C4-2B (cell line): ENCODE data around the gene DOCK3.
"Not testable (repeated sequence)": the region's sequence is repeated elsewhere in the genome, so short reads cannot be mapped to it uniquely, and the experiment has no call there.

Experiments
- H3K27ac ChIP-seq: fragments of 450-650 bp; 2 replicates; pipeline ENCODE4 v1.5.1; 2017
- ZFX ChIP-seq: fragments of 450-650 bp; IDR thresholded peaks from 2 replicates; pipeline ENCODE4 v1.6.1; 2017
- TF ChIP-seq, protein P1 (sequence below): fragments of 450-650 bp; conservative IDR thresholded peaks from 2 replicates; pipeline ENCODE4 v1.5.1; 2017; ENCODE audit warnings: mild to moderate bottlenecking

Gene DOCK3

DNA sequence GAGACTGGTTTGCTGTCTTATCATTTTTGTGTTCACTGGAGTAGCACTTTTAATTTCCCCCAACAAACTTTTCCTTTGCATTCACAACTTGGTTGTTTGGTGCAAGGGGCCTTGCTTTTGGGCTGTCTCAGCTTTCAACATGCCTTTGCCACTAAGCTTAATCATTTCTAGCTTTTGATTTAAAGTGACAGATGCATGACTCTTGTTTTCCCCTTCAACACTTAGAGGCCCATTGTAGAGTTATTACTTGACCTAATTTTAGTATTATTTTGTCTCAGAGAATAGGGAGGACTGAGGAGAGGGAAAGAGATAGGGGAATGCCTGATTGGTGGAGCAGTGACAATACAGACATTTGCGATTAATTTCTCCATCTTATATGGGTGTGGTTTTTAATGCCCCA is 370.3 kb downstream of the DOCK3 start:
- TF ChIP-seq ZFX = no peak
- TF ChIP-seq, protein P1, sequence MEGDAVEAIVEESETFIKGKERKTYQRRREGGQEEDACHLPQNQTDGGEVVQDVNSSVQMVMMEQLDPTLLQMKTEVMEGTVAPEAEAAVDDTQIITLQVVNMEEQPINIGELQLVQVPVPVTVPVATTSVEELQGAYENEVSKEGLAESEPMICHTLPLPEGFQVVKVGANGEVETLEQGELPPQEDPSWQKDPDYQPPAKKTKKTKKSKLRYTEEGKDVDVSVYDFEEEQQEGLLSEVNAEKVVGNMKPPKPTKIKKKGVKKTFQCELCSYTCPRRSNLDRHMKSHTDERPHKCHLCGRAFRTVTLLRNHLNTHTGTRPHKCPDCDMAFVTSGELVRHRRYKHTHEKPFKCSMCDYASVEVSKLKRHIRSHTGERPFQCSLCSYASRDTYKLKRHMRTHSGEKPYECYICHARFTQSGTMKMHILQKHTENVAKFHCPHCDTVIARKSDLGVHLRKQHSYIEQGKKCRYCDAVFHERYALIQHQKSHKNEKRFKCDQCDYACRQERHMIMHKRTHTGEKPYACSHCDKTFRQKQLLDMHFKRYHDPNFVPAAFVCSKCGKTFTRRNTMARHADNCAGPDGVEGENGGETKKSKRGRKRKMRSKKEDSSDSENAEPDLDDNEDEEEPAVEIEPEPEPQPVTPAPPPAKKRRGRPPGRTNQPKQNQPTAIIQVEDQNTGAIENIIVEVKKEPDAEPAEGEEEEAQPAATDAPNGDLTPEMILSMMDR = no peak
- no peak overlapping the region for H3K27ac ChIP-seq

DNA sequence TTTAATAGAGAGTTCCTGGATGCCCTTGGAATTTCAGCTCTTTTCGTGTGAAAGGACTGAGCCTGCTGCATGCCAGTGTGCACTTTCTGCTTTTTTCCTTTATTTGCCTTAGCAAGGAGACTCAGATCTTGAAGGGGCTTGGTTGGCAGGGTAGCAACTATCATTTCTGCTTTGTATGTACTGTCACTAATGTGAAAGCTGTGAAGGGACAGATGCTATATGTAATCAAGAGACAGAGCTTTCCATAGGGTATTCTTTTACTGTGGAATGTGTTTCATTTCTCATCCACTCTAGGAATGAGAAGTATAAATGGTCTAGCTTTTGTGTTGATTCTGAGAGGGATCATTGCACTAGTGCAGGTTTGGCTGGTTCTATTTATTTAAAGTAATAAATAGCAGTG is 377.8 kb downstream of the DOCK3 start:
- no peak for TF ChIP-seq ZFX
- TF ChIP-seq, protein P1 = no peak
- no peak overlapping the region for H3K27ac ChIP-seq

DNA sequence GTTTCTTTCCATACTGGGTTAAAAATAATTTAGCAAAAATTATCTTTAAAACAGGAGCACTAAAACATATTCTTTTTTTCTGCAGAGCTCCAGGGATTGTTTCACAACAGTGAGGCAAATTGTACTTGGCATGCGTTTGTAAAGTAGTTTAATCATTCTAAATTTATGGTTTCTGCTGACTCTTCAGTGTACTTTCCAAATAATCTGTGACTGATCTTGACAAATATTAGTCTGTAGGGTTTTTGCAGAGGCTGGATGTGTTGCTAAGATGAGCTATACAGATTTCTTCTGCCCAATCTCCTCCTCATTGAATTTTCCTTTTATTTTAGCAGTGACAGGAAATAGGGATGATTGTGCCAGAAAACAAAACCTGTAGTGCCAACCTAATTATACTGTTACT is 382.4 kb downstream of the DOCK3 start:
- no peak overlapping the region for H3K27ac ChIP-seq
- TF ChIP-seq, protein P1 = no peak
- no peak for TF ChIP-seq ZFX

DNA sequence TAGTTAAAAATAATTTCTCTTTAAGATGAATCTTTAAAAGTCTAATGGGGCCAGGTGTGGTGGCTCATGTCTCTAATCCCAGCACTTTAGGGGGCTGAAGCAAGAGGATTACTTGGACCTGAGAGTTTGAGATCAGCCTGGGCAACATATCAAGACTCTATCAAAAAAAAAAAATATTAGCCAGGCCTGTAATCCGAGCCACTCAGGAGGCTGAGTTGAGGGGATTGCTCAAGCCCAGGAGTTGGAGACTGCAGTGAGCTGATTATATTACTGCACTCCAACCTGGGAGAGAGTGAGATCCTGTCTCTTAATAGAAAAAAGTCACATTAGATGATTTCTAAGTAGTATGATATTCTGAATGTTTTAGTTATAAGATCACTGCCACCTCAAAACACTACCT is 388.3 kb downstream of the DOCK3 start:
- H3K27ac ChIP-seq = no peak overlapping the region
- TF ChIP-seq ZFX = no peak

DNA sequence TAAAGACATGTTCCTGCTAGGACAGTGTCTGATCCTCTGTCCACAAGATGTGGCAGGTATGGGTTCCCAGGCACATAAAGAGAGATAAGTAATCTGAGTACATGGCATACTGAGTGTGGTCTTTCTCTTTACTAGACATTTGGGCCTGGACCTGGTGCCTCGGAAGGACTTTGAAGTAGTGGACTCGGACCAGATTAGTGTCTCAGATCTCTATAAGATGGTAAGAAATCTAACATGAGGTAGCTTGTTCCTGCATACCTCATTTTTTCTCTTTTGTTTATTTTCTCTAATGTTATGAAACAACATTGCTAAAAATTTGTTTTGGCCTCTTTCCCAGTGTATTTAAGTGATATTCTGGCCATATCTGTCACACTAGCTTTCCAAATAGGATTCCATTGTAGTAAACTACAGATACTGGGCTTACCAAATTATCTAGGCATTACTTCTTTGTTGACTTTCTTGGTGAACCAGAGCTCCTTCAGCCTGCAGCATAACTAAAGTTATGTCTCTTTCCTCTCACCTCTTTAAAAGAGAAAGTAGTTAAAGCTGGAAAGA is 400.6 kb downstream of the DOCK3 start:
- TF ChIP-seq ZFX = no peak
- TF ChIP-seq, protein P1 = no peak
- no peak overlapping the region for H3K27ac ChIP-seq

DNA sequence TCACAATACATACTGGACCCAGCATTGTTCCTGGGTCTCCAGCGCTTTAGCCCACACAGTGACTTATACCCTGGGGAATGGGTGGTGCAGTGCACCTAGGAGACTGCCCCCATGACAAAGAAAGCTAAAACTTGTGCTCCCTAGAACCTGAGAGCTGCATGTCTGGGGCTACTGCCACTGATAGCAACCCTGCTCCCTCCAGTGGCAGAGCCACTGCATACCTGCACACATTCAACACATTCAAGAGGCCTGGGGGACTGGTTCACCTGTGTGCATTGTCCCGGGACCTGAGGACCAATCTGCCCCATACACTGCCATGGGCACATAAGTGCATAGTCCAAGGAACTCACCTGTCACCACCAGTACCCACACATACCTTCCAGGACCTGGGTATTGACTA is 407.6 kb downstream of the DOCK3 start:
- no peak for TF ChIP-seq ZFX
- TF ChIP-seq, protein P1 = no peak

DNA sequence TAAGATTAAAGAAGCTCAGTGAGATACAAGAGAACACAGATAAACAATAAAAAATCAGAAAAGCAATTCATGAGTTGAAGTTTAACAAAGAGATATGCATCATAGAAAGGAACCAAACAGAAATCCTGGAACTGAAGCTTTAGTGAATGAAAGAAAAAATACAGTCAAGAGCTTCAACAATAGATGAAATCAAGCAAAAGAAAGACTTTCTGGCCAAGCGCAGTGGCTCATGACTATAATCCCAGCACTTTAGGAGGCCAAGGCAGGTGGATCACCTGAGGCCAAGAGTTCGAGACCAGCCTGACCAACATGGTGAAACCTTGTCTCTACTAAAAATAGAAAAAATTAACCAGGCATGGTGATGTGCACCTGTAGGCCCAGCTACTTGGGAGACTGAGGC is 408.8 kb downstream of the DOCK3 start:
- no peak overlapping the region for H3K27ac ChIP-seq
- TF ChIP-seq ZFX = no peak
- TF ChIP-seq, protein P1 = no peak

More for the DNA sequence above, 407.6 kb downstream of the DOCK3 start:
- no peak overlapping the region for H3K27ac ChIP-seq

DNA sequence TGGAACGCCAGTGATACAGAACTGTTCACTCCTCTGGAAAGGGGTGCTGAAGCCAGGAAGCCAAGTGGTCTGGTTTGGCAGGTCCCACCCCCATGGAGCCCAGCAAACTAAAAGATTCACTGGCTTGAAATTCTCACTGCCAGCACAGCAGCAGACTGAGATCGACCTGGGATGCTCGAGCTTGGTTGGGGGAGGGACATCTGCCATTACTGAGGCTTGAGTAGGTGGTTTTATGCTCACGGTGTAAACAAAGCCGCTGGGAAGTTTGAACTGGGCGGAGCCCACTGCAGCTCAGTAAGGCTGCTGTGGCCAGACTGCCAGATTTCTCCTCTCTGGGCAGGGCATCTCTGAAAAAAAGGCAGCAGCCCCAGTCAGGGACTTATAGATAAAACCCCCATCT is 417.4 kb downstream of the DOCK3 start:
- not testable (repeated sequence) for H3K27ac ChIP-seq

DNA sequence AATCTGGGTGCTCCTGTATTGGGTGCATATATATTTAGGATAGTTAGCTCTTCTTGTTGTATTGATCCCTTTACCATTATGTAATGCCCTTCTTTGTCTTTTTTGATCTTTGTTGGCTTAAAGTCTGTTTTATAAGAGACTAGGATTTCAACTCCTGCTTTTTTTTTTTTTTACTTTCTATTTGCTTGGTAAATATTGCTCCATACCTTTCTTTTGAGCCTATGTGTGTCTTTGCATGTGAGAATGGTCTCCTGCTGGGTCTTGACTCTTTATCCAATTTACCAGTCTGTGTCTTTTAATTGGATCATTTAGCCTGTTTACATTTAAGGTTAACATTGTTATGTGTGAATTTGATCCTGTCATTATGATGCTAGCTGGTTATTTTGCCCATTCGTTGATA is 420.1 kb downstream of the DOCK3 start:
- not testable (repeated sequence) for H3K27ac ChIP-seq
